ENCODE results near the gene NARS2. TPM values are rescaled to one million over a fixed set of nuclear protein-coding genes. Genes with fewer than 3 reads are reported as not detected.

The NARS2 gene
- total RNA-seq, 1 donor from 2014 or later = 24.7 TPM

DNA sequence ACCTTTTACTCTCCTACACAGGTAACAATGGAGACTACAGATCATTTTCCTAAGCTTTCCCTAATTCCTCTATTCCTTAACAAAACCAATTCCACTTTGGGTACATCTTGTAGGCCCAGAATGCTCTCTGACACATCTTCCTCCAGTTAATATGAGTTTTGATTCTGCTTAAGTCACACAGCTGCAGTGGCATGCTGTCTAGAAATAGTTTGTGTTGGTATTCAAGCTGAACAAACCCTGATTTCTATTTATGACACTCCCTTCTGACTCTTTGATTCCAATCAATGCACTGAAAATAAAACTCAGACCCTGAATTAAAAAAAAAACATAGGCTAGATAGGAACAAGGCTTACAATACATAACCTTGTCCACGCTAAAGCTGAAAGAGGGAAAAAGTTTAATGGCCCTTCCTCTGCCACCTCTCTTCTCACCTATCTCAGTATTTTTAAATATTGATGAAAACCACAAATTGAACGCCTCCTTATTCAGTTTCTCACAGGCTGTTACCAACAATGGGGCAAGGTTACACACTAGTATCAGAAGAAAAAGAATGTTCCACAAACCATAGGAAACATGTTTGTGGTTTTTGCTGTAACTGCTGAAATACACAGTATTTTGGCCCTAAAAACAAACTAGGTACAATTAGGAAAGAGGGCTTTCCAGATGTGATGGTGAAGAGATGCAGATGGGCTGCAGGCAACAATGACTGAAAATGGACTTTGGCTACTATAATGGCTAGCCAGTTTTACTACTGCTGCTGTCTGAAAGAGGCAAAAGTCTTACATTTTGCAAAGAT, 121.3 kb downstream of the NARS2 start:
- H3K36me3 Mint-ChIP-seq (ENCODE audit: insufficient read depth) = peaks cover 9% of the 10 kb centered on the region
- TF ChIP-seq, protein P1, sequence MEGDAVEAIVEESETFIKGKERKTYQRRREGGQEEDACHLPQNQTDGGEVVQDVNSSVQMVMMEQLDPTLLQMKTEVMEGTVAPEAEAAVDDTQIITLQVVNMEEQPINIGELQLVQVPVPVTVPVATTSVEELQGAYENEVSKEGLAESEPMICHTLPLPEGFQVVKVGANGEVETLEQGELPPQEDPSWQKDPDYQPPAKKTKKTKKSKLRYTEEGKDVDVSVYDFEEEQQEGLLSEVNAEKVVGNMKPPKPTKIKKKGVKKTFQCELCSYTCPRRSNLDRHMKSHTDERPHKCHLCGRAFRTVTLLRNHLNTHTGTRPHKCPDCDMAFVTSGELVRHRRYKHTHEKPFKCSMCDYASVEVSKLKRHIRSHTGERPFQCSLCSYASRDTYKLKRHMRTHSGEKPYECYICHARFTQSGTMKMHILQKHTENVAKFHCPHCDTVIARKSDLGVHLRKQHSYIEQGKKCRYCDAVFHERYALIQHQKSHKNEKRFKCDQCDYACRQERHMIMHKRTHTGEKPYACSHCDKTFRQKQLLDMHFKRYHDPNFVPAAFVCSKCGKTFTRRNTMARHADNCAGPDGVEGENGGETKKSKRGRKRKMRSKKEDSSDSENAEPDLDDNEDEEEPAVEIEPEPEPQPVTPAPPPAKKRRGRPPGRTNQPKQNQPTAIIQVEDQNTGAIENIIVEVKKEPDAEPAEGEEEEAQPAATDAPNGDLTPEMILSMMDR (IDR thresholded peaks at IDR 0.05; ENCODE audit: unreplicated experiment) = no peak
- H3K4me3 Mint-ChIP-seq (ENCODE audit: low read depth) = no peak overlapping the region
- no peaks in the 10 kb centered on the region for H3K27me3 Mint-ChIP-seq
- no peak overlapping the region for H3K27ac Mint-ChIP-seq
- peaks cover 7% of the 10 kb centered on the region for H3K4me1 Mint-ChIP-seq (ENCODE audit: low read depth)
- DNase-seq (ENCODE audit: low spot score, unreplicated experiment) = no peak
- H3K9me3 Mint-ChIP-seq (ENCODE audit: low read depth) = no peaks in the 10 kb centered on the region

DNA sequence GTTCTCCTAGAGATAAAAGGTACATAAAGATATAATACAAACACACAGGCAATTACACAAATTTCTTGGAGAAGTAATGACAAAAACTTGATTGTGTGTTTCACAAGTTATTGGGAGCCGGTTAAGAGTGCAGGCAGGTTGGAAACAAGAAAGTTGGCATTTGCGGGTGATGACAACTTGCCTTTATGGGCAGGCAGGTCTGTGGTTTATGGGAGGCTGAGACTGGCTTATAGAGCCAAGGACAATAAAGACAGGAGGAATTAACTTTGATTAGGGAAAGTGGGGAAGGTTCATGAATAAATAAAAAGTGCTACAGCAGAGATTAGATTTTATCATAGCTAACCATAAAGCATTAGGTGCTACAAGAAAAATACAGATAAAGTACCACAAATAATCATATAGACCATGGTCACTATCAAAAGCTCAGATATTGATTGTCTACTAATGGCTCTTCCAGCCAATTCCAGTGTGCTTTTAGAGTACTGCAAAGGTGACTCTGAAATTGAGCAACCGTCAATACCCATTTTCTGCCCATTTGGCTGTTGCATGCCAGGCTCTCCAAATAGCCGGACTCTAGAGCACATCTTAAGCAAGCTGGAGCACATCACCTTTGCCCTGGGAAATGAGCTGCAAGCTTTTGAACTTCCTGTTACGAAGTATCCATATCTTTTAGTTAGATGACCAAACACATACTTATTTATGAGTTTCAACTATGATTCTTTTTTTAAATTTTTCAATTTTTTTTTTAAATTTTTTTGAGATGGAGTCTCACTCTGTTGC, 123.1 kb downstream of the NARS2 start:
- no peak for DNase-seq (ENCODE audit: low spot score, unreplicated experiment)
- H3K36me3 Mint-ChIP-seq (ENCODE audit: insufficient read depth) = peaks cover 9% of the 10 kb centered on the region
- H3K9me3 Mint-ChIP-seq (ENCODE audit: low read depth) = no peaks in the 10 kb centered on the region
- TF ChIP-seq, protein P1 (IDR thresholded peaks at IDR 0.05; ENCODE audit: unreplicated experiment) = no peak
- H3K27ac Mint-ChIP-seq = peak overlapping the region; percentile 11
- no peak overlapping the region for H3K4me3 Mint-ChIP-seq (ENCODE audit: low read depth)
- peaks cover 7% of the 10 kb centered on the region for H3K4me1 Mint-ChIP-seq (ENCODE audit: low read depth)
- H3K27me3 Mint-ChIP-seq = no peaks in the 10 kb centered on the region

DNA sequence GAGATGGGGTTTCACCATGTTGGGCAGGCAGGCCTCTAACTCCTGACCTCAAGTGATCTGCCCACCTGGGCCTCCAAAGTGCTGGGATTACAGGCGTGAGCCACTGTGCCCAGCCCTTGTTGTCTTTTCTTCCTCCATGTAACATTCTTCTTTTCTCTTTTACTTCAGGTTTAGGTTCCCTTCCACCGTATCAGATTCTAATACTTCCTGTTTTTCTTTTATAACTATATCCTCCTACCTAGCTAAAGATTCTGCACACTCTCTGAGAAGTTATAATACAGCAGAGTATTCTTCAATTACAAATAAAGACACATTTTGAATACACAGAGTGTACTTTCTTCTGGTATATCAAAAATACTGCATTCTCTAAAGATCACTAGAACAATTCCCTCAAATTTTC, 123.8 kb downstream of the NARS2 start:
- DNase-seq (ENCODE audit: low spot score, unreplicated experiment) = no peak
- H3K36me3 Mint-ChIP-seq (ENCODE audit: insufficient read depth) = peaks cover 7% of the 10 kb centered on the region
- H3K27me3 Mint-ChIP-seq = no peaks in the 10 kb centered on the region
- H3K4me1 Mint-ChIP-seq (ENCODE audit: low read depth) = peaks cover 7% of the 10 kb centered on the region
- no peaks in the 10 kb centered on the region for H3K9me3 Mint-ChIP-seq (ENCODE audit: low read depth)
- H3K4me3 Mint-ChIP-seq (ENCODE audit: low read depth) = no peak overlapping the region
- peak overlapping the region; percentile 71 for H3K27ac Mint-ChIP-seq
- TF ChIP-seq, protein P1 (IDR thresholded peaks at IDR 0.05; ENCODE audit: unreplicated experiment) = no peak

DNA sequence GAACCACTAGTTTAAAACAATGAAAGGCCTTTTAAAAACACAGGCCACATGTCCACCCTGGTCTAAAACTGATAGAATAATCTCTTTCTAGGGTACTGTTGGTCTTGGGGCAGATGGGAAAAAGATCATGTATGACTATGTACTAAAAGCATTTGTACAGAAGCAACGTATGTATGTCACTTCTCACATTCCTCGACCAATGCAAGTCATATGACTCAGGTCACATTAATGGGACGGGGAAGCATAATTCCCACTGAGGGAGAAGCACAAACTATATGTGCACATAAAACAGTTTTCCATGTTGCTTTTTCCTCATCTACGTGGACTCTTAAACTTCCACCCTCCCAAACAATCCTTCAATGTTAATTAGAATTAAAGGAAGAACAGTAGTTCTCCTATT, 124.8 kb downstream of the NARS2 start:
- no peak for DNase-seq (ENCODE audit: low spot score, unreplicated experiment)
- H3K4me1 Mint-ChIP-seq (ENCODE audit: low read depth) = peaks cover 7% of the 10 kb centered on the region

DNA sequence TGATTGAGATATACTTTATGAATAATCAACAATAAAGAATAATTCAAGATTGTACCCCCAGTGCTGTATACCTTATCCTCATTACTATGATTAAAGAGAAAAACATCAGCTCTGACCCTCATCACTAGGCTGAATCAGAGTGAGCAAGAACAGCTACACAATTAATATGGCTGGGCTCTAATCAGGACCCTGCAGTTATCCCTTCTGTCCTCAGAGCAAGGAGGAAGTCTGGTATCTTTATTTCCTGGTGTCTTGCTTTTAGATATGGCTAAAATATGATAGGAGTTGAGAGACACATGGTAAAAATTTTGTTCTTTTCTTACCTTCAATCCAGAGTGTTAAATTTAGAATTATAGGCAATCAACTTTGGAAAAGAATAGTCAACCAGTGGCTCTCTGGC, 128.5 kb downstream of the NARS2 start:
- no peak overlapping the region for H3K27ac Mint-ChIP-seq
- no peak overlapping the region for H3K4me3 Mint-ChIP-seq (ENCODE audit: low read depth)

More for the DNA sequence above, 124.8 kb downstream of the NARS2 start:
- H3K36me3 Mint-ChIP-seq (ENCODE audit: insufficient read depth) = peaks cover 5% of the 10 kb centered on the region
- no peak overlapping the region for H3K4me3 Mint-ChIP-seq (ENCODE audit: low read depth)
- TF ChIP-seq, protein P1 (IDR thresholded peaks at IDR 0.05; ENCODE audit: unreplicated experiment) = no peak
- no peak overlapping the region for H3K27ac Mint-ChIP-seq
- H3K9me3 Mint-ChIP-seq (ENCODE audit: low read depth) = no peaks in the 10 kb centered on the region
- no peaks in the 10 kb centered on the region for H3K27me3 Mint-ChIP-seq

More for the DNA sequence above, 128.5 kb downstream of the NARS2 start:
- TF ChIP-seq, protein P1 (IDR thresholded peaks at IDR 0.05; ENCODE audit: unreplicated experiment) = no peak
- Mint-ChIP-seq H3K27me3 (no peaks in the 10 kb centered on the region), H3K9me3 (ENCODE audit: low read depth) (no peaks in the 10 kb centered on the region), H3K4me1 (ENCODE audit: low read depth) (peaks cover 14% of the 10 kb centered on the region), H3K36me3 (ENCODE audit: insufficient read depth) (peaks cover 15% of the 10 kb centered on the region)
- no peak for DNase-seq (ENCODE audit: low spot score, unreplicated experiment)
